GM21381 (cell line): ENCODE results near the gene IRF8.

Source experiments
- ATAC-seq: cut with Tn5 transposase; IDR thresholded peaks from one replicate; pipeline ENCODE4 v1.9.1; 2021; ENCODE audit warnings: mild to moderate bottlenecking, moderate library complexity; ENCODE audit not compliant: unreplicated experiment

Gene IRF8

GRCh38 chr16:85954927-85955519, 56.1 kb downstream of the IRF8 start:
- no peak for ATAC-seq

GRCh38 chr16:85955566-85955965, 56.6 kb downstream of the IRF8 start:
- ATAC-seq: no peak

- ATAC-seq: no peak
Measured at GRCh38 chr16:85956426-85956825, 57.5 kb downstream of the IRF8 start.

- ATAC-seq: no peak
Measured at GRCh38 chr16:85958731-85959130, 59.8 kb downstream of the IRF8 start.

GRCh38 chr16:85959686-85960085, 60.7 kb downstream of the IRF8 start:
- no peak for ATAC-seq

GRCh38 chr16:85960486-85961046, 61.6 kb downstream of the IRF8 start:
- ATAC-seq: no peak

GRCh38 chr16:85961988-85962915, 63.3 kb downstream of the IRF8 start:
- no peak for ATAC-seq

GRCh38 chr16:85963753-85964285, 64.9 kb downstream of the IRF8 start:
- ATAC-seq: no peak

- ATAC-seq: no peak
Measured at GRCh38 chr16:85965125-85965524, 66.2 kb downstream of the IRF8 start.

GRCh38 chr16:85967111-85967510, 68.1 kb downstream of the IRF8 start:
- no peak for ATAC-seq

- no peak for ATAC-seq
Measured at GRCh38 chr16:85968041-85968920, 69.3 kb downstream of the IRF8 start.

GRCh38 chr16:85969159-85969558, 70.2 kb downstream of the IRF8 start:
- ATAC-seq: no peak

GRCh38 chr16:85969591-85969990, 70.6 kb downstream of the IRF8 start:
- ATAC-seq: no peak

GRCh38 chr16:85970016-85970733, 71.2 kb downstream of the IRF8 start:
- ATAC-seq: no peak

- ATAC-seq: no peak
Measured at GRCh38 chr16:85970738-85971137, 71.8 kb downstream of the IRF8 start.
